Non-pigmented ciliary epithelial cell (primary cell): Measurements from ENCODE around the gene GRAP.

ENCODE experiments used
- DNase-seq: peaks from one replicate; pipeline ENCODE4 v3.0.0-alpha.2; 2010; ENCODE audit warnings: low read depth

GRAP gene

GRCh38 chr17:19018600-19018950 lies 28.2 kb downstream of the GRAP start:
- no peak for DNase-seq

GRCh38 chr17:19017804-19018599 lies 28.8 kb downstream of the GRAP start:
- DNase-seq, result no peak

- DNase-seq, result no peak
Measured at GRCh38 chr17:19017401-19017800, 29.4 kb downstream of the GRAP start.

- DNase-seq, result no peak
Measured at GRCh38 chr17:19016881-19017280, 29.9 kb downstream of the GRAP start.

GRCh38 chr17:19016297-19016696 lies 30.5 kb downstream of the GRAP start:
- no peak for DNase-seq

- no peak for DNase-seq
Measured at GRCh38 chr17:19015428-19015827, 31.3 kb downstream of the GRAP start.

DNA sequence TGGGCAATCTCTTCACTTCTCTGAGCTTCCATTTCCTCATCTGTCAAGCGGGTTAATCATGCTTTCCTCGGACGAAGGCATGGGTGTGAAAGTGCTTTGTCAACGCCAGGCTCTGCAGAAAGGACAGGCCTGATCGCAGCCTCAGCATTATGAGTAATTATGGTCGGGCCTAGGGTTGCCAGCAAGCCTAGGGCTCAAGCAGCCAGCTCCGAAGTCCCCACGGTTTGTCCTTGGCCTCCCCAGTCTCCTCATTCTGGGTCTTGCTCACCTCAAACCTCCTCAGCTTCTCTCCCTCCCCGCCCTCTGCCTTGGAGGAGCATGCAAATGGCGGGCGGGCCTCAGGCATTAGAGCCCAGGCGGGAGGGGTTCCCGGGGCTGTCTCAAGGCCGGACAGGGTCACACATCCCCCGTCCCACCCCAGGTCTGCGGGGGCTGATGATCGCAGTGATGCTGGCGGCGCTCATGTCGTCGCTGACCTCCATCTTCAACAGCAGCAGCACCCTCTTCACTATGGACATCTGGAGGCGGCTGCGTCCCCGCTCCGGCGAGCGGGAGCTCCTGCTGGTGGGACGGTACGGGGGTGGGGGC lies 32.0 kb downstream of the GRAP start:
- no peak for DNase-seq

DNA sequence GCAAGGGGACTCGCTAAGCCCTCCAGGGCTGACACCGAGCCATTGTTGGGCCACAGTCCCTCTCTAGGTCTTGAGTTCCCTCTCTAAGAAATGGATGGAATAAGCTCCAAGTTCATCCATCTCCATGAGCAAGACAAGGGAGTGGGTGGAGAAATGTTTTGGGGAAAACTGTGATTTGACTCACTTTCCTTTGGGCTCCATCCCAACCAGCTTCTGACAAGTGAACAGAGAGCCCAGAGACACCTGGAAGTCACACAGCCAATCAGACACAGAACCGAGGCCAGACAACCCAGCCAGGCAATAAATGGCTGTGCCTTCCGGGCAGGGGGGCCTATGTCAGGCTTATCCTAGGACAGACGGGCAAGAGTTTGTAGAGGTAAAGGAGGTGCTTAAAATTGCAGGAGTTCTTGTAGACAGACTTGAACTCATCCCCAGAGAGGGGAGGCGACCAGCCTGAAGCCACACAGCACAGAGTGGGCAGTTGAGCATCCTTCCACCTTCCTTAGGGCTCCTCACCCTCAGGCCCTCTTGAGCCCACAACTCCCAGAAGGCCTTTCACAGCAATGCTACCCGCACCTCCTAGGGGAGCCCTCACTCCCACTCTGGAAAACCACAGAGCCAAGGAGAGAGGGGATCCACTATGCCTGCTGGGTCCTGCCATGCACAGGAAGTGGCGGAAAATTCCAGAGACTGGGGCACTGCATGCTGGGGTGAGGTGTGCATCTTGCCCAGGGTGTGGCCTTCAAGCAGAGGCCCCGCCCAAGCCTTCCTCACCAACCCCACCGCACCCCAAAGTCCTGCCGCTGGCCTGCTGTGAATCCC lies 32.7 kb downstream of the GRAP start:
- DNase-seq, result no peak

GRCh38 chr17:19013226-19013625 lies 33.5 kb downstream of the GRAP start:
- no peak for DNase-seq

GRCh38 chr17:19012171-19013080 lies 34.3 kb downstream of the GRAP start:
- no peak for DNase-seq

- no peak for DNase-seq
Measured at GRCh38 chr17:19011581-19011980, 35.2 kb downstream of the GRAP start.

- DNase-seq, result no peak
Measured at GRCh38 chr17:19010729-19011505, 35.8 kb downstream of the GRAP start.

GRCh38 chr17:19009970-19010369 lies 36.8 kb downstream of the GRAP start:
- DNase-seq, result no peak

- DNase-seq, result no peak
Measured at GRCh38 chr17:19006698-19007097, 40.1 kb downstream of the GRAP start.

DNA sequence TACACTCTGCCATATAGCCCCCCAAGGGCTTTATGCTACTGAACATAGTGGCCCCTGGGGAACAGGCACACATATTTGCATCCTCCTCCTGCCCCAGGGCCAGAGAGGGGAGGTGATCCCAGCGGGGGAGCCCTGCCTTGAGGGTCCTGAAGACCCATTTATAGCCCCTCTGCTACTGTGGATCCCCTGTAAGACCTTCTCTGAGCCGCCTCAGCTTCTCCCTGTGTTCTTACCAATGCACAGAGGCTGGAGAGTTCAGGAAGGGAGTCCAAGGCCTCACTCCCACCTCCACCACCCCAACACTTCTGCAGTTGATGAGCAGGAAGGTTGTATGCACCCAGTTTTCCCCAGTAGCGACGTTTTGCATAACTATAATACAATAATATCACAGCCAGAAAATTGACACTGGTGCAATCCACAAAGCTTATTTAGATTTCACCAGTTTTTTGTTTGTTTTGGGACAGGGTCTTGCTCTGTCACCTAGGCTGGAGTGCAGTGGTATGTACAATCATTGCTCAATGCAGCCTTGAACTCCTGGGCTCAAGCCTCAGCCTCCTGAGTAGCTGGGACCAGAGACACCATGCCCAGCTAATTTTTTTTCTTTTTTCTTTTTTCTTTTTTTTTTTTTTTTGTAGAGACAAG lies 40.8 kb downstream of the GRAP start:
- no peak for DNase-seq

DNA sequence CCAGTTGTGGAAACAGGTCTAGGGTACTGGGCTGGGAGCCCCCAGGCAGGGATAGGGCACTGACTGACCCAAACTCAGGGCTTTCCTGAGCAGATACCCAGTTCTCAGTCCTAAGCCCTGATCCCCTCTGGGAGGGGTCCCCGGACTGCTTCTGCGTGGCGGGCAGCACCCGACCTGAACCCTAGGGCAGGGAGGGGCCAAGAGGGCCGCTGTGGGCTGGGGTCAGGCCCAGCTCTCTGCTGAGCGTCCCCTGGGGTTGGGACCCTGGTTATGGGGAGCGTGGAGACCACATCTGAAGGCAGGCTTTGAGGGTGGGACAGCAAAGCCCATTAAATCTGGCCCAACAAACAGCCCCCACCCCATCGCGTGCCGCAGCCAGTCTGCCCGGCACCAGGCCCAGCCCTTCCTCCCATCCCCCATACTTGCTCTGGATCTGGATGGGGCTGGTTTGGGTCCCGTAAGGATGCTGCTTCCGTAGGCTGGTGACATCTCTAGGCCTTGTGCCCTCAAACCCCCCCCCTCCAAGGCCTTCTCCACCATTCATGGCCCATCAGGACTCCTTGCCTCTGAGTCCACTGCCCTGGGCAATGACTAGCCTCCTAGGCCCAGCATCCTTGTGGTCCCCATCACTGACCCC lies 41.5 kb downstream of the GRAP start:
- DNase-seq, result no peak

DNA sequence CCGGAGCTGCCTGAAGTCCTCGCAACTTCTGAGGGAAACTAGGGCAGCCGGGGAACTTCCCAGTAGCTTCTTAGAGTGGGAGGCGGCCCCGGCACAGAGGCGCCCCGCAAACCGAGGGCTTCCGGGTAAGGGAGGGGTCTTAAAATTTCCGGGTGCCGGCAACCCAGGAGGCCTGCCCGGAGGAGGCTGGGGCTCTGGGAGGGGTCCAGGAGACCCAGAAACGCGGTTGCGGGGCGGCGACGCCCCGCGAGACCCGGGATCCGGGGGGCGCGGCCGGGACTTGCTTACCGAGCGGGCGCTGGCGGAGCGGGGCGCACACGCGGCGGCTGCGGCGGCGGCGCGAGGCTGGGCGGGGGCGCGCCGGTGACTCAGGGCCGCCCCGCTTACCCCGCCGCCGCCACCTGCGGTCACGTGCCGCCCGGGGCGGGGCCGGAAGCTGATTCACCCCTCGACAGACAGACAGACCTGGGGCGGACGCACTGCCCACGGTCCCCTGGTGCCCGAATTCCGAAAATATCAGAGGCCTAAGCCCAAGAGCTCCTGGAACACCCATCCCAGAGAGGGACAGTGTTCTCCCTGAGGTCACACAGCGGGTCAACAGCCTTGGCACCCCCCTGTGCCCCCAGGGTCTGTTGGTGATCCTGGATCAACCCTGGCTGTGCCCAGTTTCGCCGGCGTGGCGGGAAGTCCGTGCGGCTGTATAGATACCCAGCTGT lies 42.2 kb downstream of the GRAP start, which contains the start of gene FAM83G:
TSS of gene FAM83G (minus strand) at position 344 of the 716 bp plus-strand sequence. CDS start 723 bp downstream, outside the sequence.
- DNase-seq, result no peak

DNA sequence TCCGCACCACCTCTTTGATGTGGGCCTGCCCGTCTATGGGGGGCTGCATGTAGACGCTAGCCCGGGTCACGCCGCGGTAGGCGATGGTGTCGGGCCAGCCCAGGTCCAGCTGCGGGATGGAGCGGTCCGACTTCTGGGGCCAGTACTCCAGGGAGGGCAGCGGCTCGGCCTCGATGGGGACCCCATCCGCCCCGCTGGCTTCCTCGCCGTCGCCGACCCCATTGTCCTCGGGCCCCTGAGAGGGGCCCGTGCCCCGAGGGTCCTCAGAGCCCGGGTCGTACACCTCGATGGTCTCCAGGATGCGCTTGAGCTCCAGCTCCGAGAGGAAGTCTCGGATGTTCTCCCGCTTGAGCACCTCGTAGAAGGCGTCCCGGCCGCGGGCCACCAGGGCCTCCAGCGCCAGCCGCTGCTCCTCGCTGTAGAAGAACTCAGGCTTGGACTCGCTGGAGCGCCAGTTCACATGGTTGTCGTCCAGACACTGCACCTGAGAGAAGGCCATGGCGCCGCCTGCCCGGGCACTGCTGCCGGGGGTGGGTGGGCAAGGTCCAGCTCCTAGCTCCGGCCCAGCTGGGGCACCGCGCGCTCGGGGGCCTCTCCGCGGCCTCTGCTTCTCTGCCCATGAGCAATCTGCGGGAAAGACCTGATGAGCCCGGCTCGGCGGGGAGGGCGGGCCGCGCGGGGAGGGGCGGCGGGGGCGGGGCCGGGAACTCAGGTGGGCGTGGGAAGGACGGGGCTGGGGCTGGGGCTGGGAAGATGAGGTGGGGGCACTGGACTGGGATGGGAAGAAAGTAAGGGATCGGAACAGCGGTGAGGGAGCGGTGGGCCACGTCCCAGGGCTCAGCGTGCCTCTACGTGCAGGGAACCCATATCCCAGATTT lies 43.0 kb downstream of the GRAP start:
- no peak for DNase-seq
